ENCODE measurements around the gene SETBP1. TPM values are rescaled to one million over a fixed set of nuclear protein-coding genes. Genes with fewer than 3 reads are reported as not detected.

SETBP1 gene
- total and polyA plus RNA-seq, 2 of the 8 experiments (the other 6 are each of a cell fraction or from before 2014, with no cell fraction given) = 2.0 to 6.5 TPM

GRCh38 chr18:44802508-44802907, 121.8 kb downstream of the SETBP1 start:
- H3K18ac ChIP-seq (ENCODE audit: extremely low read depth, low read length) = no peak overlapping the region
- no peak overlapping the region for H2BK12ac ChIP-seq (ENCODE audit: low read depth, low read length)
- no peak overlapping the region for H4K91ac ChIP-seq (replicated peaks; ENCODE audit: insufficient read length, low read length)
- H3K36me3 ChIP-seq (ENCODE audit: control insufficient read depth in 2 of 4, insufficient read depth in 4 of 4, low read length in 3 of 4) = peaks cover 0 to 3% (median 0%) of the 10 kb centered on the region in 4 experiments; a peak in 1 of 8 replicates
- H4K8ac ChIP-seq (ENCODE audit: extremely low read depth, insufficient read depth, low read length) = no peak overlapping the region
- ChIA-PET POLR2A (ENCODE audit: partially characterized antibody) (no interaction called here), CTCF (ENCODE audit: partially characterized antibody) (interaction anchor here (1.3 kb wide), 1 partner anchor 34 kb away, joined by 5 read pairs; no protein-coding TSS in a partner anchor)
- H3K9me3 ChIP-seq (ENCODE audit: insufficient read depth in 2 of 2, low read depth in 1 of 2, low read length in 1 of 2) = no peaks in the 10 kb centered on the region
- no peak overlapping the region for H2BK15ac ChIP-seq (ENCODE audit: low read length)
- no peak overlapping the region for H3K56ac ChIP-seq (replicated peaks; ENCODE audit: insufficient read length, low read depth, low read length)
- no peak overlapping the region for H2AFZ ChIP-seq (ENCODE audit: low read length)
- no peak overlapping the region for H3K14ac ChIP-seq (ENCODE audit: insufficient read length)
- H3K79me1 ChIP-seq (ENCODE audit: low read depth, low read length) = no peaks in the 10 kb centered on the region
- H3K4me3 ChIP-seq (ENCODE audit: extremely low read depth in 1 of 4, insufficient read depth in 2 of 4, low read depth in 3 of 4, low read length in 4 of 4) = no peak overlapping the region
- no peak overlapping the region for H3K23ac ChIP-seq (ENCODE audit: insufficient read length)
- H3K4me1 ChIP-seq (replicated peaks in 1 of 4; ENCODE audit: control insufficient read depth in 3 of 4, insufficient read depth in 4 of 4, low read length in 3 of 4) = peaks cover 0 to 10% (median 2%) of the 10 kb centered on the region in 4 experiments; a peak in 2 of 7 replicates
- H2BK120ac ChIP-seq (replicated peaks; ENCODE audit: low read depth, low read length) = no peak overlapping the region
- H3K9ac ChIP-seq (replicated peaks in 1 of 4; ENCODE audit: extremely low read depth in 1 of 4, low read depth in 3 of 4, low read length in 3 of 4) = no peak overlapping the region
- no peak overlapping the region for H3K4ac ChIP-seq (replicated peaks; ENCODE audit: insufficient read length, low read depth, low read length)
- H3K27me3 ChIP-seq (replicated peaks in 1 of 4; ENCODE audit: control insufficient read depth in 3 of 4, extremely low read depth in 1 of 4, insufficient read depth in 3 of 4, low read length in 3 of 4) = no peaks in the 10 kb centered on the region
- H3K27ac ChIP-seq (ENCODE audit: low read depth, low read length) = no peak overlapping the region
- no peak for DNase-seq (ENCODE audit: low read depth in 1 of 2, low spot score in 2 of 2)
- no peak overlapping the region for H2AK5ac ChIP-seq (ENCODE audit: low read depth, low read length)
- H2BK20ac ChIP-seq (ENCODE audit: low read length) = no peak overlapping the region
- H3K4me2 ChIP-seq (ENCODE audit: insufficient read depth in 1 of 2, low read depth in 2 of 2, low read length in 2 of 2) = no peak overlapping the region
- H4K20me1 ChIP-seq (replicated peaks in 1 of 2; ENCODE audit: control insufficient read depth in 1 of 2, insufficient read depth in 2 of 2, low read length in 2 of 2) = no peaks in the 10 kb centered on the region
- no peak for FAIRE-seq
- no peak overlapping the region for H2BK5ac ChIP-seq (ENCODE audit: low read depth, low read length)
- WGBS, 2 experiments (ENCODE audit: extremely low coverage in 1 of 2, insufficient coverage in 1 of 2, insufficient read length in 1 of 2, insufficient replicate concordance in 2 of 2, low coverage in 1 of 2, low lambda C conversion rate in 2 of 2, missing lambda C conversion rate in 1 of 2) = 84% methylated on average over 3 of the region's 3 CpGs; no CpG with 5 or more reads in 1 of the 2 experiments
- no peaks in the 10 kb centered on the region for H3K23me2 ChIP-seq (ENCODE audit: low read depth, low read length)
- no peak overlapping the region for H4K5ac ChIP-seq (ENCODE audit: insufficient read length, low read depth, low read length)
- H3K79me2 ChIP-seq (ENCODE audit: control insufficient read depth in 1 of 2, insufficient read depth in 2 of 2, low read length in 2 of 2) = no peaks in the 10 kb centered on the region
- TF ChIP-seq POLR2A (IDR thresholded peaks at IDR 0.05; ENCODE audit: control extremely low read depth in 1 of 2, low read depth in 2 of 2, low read length in 2 of 2) (no peak), SP2 (IDR thresholded peaks at IDR 0.05; ENCODE audit: low read length) (no peak), TCF12 (IDR thresholded peaks at IDR 0.05; ENCODE audit: low read depth, low read length) (no peak), KDM1A (IDR thresholded peaks at IDR 0.05; ENCODE audit: borderline replicate concordance, low read length) (no peak), BRCA1 (IDR thresholded peaks at IDR 0.05; ENCODE audit: low read depth, low read length) (no peak)

Data from H1 (cell line).